ENCODE measurements around the gene ARL8A.
A peak's percentile ranks its signal among the peaks of the same experiment; 100 is the strongest.

ARL8A gene

GRCh38 chr1:202135221-202135721, 9.3 kb downstream of the ARL8A start:
- DNase-seq (ENCODE audit: low read depth in 2 of 2), result peak in 1 of 2 donors; percentile 30

GRCh38 chr1:202134645-202135172, 9.8 kb downstream of the ARL8A start:
- DNase-seq (ENCODE audit: low read depth in 2 of 2), result no peak

DNA sequence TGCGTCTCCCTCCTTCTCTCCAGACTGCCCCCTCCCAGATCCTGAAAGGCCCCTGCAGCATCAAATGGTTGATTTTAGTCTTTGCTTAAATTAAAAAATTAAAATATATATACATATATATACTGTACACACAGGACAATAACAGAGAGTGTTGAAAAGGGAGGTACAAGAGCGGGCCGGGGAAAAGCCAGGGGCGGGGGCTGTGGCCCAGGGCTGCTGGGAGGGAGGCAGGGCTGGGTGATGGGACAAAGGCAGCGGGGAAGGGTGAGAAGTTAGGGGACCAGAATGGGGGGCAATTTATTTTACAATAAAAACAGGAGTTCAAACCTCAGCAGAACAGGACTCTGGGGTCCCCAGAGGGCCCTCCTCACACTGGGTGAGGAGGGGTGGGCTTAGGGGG, 10.5 kb downstream of the ARL8A start:
- no peak for DNase-seq (ENCODE audit: low read depth in 2 of 2)

- DNase-seq (ENCODE audit: low read depth in 2 of 2), result no peak
These were observed 11.0 kb downstream of the ARL8A start for GRCh38 chr1:202133496-202133895.

GRCh38 chr1:202133001-202133400, 11.5 kb downstream of the ARL8A start:
- no peak for DNase-seq (ENCODE audit: low read depth in 2 of 2)

DNA sequence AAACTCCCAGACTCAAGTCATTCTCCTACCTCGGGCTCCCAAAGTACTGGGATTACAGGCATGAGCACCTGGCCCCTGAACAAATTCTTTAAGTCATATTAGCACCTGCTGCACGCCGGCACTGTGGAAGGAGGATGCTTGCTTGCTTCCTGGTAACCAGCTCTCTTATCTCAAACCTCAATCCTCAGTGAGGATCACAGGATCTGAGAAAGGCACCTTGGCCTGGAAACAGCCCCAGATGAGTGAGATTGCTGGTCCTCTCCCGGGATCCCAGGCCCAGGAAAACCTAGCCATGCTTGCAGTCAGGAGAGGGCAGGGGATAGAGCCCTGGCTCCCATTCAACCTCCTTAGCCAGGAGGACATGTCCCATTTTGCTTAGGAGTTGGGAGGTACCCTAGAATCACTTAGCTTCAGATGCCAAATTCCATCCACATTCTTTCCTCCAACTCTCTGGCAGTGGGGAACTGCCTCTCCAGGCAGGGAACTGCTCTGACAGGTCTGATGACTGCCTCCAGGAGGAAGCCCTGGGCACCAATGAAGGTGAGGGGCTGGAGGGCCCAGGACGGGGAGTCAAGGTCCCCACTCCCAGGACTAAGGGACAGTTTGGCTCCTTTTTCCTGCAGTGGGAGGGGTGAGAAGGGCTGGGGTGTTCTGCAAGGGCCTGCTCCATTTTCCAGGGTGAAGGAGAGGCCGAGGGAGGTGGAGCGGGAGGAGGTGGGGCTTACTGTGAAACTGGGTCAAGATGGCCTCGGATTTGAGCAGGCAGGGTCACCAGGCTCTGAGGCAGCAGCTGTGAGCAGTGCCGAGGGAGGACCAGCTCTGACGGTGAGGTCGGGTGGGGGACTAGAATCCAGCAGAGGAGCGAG, 12.3 kb downstream of the ARL8A start:
- no peak for DNase-seq (ENCODE audit: low read depth in 2 of 2)

GRCh38 chr1:202130816-202131522, 13.6 kb downstream of the ARL8A start:
- no peak for DNase-seq (ENCODE audit: low read depth in 2 of 2)

- DNase-seq (ENCODE audit: low read depth in 2 of 2), result no peak
These were observed 14.2 kb downstream of the ARL8A start for GRCh38 chr1:202130297-202130721.

- DNase-seq (ENCODE audit: low read depth in 2 of 2), result no peak
These were observed 14.9 kb downstream of the ARL8A start for GRCh38 chr1:202129453-202130296.

DNA sequence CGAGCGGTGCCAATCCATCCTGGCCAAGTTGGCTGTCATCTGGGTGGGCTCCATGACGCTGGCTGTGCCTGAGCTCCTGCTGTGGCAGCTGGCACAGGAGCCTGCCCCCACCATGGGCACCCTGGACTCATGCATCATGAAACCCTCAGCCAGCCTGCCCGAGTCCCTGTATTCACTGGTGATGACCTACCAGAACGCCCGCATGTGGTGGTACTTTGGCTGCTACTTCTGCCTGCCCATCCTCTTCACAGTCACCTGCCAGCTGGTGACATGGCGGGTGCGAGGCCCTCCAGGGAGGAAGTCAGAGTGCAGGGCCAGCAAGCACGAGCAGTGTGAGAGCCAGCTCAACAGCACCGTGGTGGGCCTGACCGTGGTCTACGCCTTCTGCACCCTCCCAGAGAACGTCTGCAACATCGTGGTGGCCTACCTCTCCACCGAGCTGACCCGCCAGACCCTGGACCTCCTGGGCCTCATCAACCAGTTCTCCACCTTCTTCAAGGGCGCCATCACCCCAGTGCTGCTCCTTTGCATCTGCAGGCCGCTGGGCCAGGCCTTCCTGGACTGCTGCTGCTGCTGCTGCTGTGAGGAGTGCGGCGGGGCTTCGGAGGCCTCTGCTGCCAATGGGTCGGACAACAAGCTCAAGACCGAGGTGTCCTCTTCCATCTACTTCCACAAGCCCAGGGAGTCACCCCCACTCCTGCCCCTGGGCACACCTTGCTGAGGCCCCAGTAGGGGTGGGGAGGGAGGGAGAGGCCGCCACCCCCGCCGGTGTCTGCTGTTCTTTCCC, 16.5 kb downstream of the ARL8A start:
- DNase-seq (ENCODE audit: low read depth in 2 of 2), result no peak

DNA sequence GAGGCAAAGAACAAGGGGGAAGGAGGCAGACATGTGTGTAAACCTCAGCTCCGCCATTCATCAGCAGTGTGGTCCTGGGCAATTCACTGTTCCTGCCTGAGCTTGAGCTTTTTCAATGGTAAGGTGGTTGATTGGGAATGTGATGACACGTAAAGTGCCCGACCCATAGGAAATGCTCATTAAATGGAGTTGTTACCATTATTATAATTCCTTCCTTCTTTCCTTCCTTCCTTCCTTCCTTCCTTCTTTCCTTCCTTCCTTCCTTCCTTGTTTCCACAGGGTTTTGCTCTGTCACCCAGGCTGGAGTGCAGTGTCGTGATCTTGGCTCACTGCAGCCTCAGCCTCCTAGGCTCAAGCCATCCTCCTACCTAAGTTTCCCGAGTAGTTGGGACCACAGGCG, 17.5 kb downstream of the ARL8A start:
- no peak for DNase-seq (ENCODE audit: low read depth in 2 of 2)

DNA sequence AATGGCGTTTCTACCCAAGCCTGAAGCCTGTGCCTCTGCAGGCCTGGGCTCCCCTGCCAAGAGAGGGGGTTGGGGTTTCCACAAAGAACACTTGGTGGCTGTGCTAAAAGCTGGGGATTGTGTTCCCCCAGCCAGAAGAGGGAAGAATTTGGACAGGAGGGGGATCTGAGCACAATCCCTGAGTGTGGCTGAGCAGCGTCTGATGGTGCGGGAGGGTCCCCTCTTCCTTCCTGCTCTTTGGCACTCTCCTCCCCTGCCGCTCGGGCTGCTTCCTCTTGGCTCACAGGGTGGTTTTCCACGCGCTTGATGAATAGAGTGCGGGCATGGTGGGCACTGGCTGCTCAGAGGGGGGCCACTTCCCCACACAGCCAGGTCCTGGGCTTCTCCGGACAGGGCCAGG, 18.1 kb downstream of the ARL8A start:
- DNase-seq (ENCODE audit: low read depth in 2 of 2), result no peak

DNA sequence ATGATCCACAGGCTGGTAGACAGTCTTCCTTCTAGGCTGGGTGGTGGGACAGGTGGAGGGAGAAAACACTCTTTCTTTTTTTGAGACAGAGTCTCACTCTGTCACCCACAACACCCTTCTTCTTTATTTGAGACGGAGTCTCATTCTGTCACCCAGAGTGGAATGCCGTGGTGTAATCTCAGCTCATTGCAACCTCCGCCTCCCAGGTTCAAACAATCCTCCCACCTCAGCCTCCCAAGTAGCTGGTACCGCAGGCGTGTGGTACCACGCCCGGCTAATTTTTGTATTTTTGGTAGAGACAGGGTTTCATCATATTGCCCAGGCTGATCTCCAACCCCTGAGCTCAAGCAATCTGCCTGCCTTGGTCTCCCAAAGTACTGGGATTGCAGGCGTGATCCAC, 18.9 kb downstream of the ARL8A start:
- DNase-seq (ENCODE audit: low read depth in 2 of 2), result no peak

DNA sequence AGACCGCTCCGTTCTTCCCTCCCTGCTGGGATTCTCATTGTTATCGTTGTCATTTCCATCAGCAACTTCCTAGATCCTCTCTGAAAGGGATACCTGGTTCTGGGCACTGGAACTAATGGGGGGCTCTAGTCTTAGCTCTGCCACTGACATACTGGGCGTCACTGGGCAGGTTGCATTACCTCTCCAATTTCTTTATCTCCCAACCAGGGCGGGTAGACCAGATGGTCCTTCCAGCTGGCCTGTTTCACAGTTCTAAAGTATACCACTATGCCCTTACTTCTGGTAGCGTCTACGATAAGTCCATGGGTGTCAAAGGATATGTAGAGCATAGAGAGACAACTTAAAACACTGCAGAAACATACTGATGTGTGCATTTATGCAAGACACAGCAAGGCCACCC, 20.4 kb downstream of the ARL8A start:
- DNase-seq (ENCODE audit: low read depth in 2 of 2), result no peak

DNA sequence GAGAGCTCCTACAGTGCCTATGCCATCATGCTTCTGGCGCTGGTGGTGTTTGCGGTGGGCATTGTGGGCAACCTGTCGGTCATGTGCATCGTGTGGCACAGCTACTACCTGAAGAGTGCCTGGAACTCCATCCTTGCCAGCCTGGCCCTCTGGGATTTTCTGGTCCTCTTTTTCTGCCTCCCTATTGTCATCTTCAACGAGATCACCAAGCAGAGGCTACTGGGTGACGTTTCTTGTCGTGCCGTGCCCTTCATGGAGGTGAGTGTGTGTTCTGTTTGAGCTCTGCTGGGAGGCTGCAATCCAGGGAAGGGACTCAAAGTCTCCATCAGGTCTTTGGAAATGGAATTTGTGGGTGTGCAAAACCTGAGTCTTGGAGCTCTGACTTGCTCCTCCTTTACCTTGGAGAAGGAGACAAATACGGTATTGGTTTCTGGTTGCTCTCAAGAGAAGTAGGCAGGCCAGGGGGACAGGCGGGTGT, 21.2 kb downstream of the ARL8A start:
- no peak for DNase-seq (ENCODE audit: low read depth in 2 of 2)

DNA sequence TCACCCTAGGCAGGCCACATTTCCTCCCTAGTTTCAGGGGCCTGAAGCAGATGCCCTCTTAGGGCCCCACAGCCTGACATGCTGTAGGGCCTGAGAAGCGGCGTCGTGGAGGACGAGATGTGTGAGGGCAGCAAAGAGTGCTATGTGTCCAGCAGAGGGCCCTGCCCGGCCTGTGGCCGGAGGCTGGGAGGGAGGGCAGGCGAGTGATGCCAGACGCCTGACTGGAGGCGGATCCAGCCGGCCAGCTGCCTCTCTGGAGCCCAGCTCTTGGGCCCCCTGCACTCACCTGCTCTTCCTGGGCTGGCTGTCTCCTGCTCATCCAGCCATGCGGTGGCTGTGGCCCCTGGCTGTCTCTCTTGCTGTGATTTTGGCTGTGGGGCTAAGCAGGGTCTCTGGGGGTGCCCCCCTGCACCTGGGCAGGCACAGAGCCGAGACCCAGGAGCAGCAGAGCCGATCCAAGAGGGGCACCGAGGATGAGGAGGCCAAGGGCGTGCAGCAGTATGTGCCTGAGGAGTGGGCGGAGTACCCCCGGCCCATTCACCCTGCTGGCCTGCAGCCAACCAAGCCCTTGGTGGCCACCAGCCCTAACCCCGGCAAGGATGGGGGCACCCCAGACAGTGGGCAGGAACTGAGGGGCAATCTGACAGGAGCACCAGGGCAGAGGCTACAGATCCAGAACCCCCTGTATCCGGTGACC, 21.8 kb downstream of the ARL8A start, which contains the start of gene GPR37L1:
GPR37L1 (plus strand) TSS at position 279 of the 697 bp plus-strand sequence; CDS start at position 326, 47 bp downstream.
- DNase-seq (ENCODE audit: low read depth in 2 of 2), result no peak

DNA sequence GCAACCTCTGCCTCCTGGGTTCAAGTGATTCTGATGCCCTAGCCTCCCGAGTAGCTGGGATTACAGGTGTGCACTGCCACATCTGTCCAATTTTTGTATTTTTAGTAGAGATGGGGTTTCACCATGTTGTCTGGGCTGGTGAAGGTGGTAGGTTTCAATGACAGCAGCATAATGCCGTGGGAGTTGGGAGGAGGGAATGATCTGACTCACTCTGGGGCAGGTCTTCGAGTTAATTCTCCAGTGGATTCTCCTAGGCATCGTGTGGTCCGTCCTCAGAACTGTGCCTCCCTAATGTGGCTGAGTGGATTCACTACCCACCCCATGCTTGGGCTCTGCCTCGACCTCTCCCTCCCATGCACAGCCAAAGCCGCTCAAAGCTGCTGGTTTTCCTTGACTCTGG, 23.5 kb downstream of the ARL8A start:
- no peak for DNase-seq (ENCODE audit: low read depth in 2 of 2)

GRCh38 chr1:202117898-202118371, 26.6 kb downstream of the ARL8A start:
- DNase-seq (ENCODE audit: low read depth in 2 of 2), result no peak

DNA sequence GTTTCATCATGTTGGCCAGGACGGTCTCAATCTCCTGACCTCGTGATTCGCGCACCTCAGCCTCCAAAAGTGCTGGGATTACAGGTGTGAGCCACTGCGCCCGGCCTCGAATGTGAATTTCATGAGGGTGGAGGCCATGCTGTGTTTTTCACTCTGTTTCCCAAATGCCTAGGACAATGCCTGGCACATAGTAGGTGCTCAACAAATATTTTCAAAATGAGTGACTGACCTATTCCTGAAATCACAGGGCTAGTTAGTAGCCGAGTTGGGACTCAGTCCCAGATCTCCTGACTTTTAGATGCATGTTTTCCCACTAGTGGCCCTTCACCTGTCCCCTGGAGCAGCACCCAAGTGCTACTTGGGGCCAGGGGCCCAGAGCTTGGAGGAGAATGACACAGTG, 28.2 kb downstream of the ARL8A start:
- no peak for DNase-seq (ENCODE audit: low read depth in 2 of 2)

All from stimulated activated CD8-positive, alpha-beta memory T cell treated with anti-CD3 and anti-CD28 coated beads, Interleukin-2, amount 100 ng/mL, for 1 hour (primary cell).